ENCODE measurements around the gene PHRF1.
A peak's percentile ranks its signal among the peaks of the same experiment; 100 is the strongest.

Gene PHRF1

DNA sequence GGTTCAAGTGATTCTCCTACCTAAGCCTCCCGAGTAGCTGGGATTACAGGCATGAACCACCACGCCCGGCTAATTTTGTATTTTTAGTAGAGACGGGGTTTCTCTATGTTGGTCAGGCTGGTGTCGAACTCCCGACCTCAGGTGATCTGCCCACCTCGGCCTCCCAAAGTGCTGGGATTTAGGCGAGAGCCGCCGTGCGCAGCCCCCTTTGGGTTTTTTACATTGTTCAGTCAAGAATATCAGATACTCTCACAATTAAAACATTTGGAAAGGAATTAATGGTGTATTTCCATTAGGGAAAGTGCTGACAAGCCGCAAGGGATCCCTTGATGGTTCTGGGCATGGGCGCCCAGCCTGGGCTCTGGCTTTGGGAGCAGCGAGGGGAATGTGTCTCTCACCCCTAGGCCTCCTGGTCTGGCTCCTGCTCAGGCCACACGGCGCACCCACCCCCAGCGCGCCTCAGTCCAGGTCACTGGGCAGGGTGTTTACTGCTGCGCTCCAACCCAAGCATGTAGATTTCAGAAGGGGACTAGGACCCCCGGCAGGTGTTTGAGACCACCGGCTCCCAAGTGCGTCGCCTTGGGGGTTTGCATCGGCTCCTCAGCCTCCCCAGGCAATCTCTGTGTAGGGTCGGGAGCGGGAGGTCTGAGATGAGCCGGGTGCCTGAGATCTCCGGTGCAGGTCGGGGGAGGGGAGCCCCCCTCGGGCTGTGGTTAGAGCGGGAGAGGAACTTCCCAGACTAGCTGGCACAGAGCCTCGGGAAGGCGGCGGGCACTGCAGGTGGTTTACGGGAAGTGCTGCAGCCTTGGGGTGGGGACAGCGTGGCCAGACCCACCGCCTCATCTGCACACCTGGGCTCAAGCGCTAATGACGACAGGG lies 40.3 kb downstream of the PHRF1 start:
- DNase-seq: no peak

DNA sequence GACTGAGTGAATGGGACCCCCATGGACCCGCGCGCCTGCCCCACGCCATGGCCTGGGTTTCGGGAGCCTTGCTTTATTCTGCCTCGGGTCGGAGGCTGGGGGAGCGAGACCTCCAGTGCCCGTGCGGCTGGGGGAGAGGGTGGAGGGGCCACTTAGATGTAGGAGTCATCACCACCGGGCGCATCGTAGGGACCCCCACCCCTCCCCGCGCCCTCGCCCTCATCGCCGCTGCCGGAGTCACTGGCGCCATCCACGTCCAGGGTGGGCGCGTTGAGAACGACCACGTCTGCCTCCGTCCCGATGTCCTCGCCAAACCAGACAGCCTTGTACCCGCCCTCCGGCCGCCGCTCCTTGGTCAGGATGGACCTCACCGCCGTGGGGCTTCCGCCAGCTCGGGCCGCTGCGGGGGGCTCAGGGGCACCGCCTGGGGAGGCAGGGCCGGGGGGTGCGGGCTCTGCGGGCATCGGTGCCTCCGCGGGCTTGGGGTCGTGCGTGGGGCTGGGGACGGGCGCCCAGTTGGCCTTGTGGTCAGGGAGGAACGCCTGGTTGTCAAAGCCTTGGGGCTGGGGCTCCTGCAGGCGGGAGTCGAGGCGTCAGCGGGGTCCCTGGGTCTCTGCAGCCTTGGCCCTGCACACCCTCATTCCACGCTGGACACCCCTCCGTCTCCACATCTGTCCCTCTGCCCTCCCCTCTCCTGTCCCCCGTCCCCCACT lies 41.1 kb downstream of the PHRF1 start:
- DNase-seq: no peak

DNA sequence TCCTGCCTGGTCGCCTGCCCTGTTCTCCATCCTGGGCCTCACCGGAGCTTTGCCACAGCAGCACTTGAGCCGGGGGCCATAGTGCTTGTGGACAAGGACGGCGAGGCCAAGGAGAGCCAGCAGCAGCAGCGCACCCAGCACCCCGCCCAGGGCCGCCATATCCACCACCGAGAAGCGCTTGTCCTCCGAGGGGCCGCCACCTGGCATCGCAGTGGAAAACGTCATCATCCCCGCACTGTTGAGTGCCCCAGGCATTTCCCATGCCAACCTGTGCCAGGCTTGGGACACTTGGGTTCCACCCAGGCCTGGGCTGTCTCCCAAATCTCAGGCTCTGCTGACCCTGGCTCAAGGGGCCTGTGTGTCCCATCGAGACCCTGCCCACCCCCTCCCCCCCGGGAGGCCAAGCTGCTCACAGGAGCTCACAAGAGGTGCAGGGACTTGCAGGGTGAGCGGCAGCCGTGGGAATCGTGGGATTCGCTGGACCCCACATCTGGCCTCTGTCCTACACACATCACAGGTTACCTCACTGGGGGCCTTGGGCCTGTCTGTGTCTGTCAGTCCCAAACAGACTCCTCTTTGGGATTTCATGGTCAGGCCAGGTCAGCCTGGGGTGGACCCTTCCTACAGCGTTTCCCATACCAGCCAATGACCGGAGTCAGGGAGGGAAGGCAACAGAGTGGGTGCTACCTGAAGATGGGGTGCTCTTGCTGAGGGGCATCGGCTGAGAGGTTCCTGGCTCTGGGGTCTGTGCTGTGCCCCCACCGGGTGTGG lies 41.8 kb downstream of the PHRF1 start:
- DNase-seq: no peak

DNA sequence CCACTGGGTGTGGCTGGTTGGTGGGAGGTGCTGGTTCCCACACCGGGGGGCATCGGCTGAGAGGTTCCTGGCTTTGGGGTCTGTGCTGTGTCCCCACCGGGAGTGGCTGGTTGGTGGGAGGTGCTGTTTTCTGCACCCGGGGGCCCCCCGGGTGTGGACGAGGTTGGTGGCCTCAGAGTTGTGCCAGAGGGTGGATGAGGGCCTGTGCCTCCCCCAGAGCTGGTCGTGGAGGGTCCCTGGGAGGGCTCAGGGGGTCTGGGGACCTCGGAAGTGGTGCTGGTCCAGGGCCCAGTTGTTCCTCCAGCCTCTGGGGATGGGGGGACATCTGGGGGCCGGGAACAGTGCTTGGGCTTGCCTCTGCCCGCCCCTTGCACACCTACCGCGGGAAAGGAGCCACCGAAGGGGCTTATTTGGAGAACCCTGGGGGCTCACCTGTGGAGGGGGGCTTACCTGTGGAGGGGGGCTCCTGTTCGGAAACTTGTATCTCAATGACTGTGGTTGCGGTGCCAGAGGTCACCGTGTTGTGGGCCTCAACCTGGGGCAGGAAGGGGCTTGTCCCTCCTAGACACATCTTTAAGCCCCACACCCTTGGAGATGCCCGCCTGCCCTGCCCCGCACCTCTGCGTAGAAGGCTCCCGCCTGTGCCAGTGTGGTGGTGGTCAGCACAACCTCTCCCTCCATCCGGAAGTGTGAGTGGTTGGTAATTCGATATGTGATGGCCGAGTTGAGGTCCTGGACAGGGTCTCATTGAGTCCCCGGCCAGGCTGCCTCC lies 42.8 kb downstream of the PHRF1 start:
- no peak for DNase-seq

DNA sequence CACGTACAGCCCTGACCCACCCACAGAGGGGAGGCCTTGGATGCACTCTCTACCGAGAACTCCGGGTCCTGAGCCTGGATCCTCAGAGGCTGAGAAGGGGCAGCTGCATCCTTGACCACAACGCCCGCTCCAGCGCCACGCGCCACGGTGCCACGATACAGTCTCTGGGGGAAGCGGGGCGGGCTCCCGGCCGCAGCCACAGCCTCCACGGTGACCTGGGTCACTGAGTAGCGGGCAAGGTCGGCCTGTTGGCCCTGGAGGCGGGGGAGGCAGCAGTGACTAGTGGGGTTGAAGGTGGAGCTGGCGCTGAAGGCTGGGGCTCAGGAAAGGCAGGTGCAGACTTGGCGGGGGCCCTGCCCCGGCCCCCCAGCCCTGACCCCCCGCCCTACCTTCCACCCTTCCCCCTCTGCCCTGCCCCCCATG lies 43.4 kb downstream of the PHRF1 start:
- DNase-seq: no peak

DNA sequence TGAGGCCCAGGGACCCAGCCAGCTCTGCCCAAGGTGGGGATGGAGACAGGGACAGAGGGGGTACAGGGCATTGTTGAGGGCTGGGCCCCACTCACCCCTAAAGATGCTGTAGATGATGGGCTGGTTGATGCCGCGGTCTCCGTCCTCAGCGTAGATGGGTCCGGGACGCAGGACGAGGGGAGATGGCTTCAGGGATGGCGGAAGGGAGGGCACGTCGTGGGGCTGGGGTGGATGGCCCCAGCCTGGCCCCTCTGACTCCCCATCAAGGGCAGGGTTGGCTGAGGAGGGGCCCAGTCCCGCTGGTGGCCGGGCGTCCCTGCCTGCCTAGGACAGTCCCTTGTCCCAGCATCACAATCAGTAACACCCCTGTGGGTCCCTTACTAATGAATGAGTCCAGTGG lies 43.9 kb downstream of the PHRF1 start:
- DNase-seq: no peak

DNA sequence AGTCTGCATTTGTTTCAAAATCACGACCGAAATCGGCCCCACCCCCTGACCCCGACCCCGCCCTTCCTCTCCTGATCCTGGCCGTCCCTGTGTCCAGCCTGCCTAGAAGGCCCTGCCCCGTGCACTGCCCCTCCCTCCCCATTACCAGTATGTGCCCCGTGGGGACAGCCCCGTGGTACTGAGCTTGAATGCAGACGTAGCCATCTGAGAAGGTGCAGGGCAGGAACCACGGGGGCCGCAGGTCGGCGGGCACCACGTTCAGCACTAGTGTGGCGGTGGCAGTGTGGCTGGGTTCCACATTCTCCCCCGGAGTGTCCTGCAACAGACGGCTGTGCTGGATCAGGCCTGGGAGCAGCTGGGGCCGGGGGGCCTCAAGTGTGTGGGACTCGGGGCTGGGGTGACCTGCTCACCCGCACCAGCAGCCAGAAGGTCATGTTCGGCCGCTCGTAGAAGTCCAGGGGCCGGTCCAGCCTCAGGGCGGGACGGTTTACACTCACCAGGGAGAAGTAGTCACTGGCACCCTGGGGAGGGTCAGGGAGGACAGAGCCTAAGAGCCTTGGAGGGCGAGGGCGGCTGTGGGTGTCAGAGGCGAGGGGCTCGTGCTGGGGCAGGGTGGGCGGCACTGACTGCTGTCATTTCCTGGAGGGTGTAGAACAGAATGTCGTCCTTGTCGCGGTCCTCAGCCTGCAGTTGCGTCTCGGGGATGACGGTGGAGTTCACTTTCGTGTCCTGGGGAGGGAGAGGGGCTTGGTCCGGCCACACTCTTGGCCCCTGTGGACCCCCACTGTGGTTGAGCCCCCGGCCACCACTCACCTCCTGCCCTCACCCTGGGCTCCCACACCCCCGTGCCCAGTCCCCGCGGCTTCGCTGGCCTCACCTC lies 44.9 kb downstream of the PHRF1 start:
- no peak for DNase-seq

DNA sequence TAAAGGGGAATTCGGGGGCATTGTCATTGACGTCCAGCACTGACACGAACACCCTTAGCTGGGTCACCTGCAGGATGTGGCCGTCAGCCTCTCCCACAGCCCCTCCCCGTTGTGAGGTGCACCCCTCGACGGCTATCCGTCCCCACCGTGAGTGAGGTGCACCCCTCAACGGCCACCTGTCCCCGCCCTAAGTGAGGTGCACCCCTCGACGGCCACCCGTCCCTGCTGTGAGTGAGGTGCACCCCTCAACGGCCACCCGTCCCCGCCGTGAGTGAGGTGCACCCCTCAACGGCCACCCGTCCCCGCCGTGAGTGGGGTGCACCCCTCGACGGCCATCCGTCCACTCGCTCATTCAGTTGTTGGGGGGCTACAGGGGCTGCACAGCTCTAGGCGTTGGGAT lies 45.6 kb downstream of the PHRF1 start:
- DNase-seq: no peak

DNA sequence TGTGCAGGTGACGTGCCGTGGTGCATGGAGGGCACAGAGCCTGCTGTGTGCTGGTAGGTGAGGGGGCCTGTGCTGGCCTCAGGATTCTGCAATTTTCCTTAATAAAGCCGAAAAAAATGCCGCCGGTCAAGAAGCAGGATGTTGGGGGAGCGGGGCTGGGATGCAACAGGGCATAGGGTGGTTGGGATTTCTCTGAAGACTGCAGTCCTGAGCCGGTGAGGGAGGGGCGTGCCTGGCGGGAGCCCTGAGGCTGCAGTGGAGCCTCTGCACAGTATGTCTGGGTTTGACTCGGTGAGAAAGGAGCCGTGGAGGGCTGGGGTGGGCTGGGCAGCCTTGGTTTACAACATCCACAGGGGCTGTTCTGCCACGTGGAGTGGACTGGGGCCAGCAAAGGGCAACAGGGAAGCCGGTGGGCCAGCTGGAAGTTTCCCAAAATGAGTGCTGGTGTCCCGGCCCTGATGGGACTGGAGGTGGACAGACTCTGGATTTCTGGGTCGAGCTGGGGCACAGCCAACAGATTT lies 47.1 kb downstream of the PHRF1 start:
- no peak for DNase-seq

DNA sequence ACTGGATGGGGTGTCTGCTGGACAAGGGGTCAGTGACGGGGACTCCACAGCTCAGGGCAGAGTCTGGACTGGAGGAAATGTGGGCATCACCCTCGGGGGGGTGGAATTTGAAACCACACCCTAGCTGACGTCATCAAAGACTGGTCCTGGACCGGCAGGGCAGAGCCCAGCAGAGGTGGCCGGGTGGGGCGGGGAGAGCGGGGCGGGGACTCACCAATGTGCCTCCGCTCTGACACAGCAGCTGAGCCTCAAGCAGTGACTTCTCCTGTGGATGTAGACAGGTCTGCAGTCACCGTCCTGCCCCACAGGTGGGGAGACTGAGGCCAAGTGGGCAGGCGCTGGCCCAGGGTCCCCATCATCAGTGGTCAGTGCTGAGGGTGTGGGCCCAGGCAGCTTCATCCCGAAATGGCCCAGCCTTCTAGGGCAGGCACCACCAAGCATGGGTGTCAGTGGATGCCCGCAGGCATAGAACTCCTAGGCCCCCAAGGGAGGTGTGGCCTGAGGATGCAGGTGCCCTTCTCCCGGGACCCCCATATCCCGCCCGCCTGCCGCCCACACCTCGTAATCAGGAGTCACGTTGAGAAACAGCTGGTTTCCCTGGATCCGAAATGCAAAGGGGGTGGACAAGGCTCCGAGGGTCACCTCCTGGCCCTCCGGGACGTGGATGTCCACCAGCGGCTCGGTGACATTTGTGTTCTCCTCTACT lies 47.9 kb downstream of the PHRF1 start:
- DNase-seq: no peak

DNA sequence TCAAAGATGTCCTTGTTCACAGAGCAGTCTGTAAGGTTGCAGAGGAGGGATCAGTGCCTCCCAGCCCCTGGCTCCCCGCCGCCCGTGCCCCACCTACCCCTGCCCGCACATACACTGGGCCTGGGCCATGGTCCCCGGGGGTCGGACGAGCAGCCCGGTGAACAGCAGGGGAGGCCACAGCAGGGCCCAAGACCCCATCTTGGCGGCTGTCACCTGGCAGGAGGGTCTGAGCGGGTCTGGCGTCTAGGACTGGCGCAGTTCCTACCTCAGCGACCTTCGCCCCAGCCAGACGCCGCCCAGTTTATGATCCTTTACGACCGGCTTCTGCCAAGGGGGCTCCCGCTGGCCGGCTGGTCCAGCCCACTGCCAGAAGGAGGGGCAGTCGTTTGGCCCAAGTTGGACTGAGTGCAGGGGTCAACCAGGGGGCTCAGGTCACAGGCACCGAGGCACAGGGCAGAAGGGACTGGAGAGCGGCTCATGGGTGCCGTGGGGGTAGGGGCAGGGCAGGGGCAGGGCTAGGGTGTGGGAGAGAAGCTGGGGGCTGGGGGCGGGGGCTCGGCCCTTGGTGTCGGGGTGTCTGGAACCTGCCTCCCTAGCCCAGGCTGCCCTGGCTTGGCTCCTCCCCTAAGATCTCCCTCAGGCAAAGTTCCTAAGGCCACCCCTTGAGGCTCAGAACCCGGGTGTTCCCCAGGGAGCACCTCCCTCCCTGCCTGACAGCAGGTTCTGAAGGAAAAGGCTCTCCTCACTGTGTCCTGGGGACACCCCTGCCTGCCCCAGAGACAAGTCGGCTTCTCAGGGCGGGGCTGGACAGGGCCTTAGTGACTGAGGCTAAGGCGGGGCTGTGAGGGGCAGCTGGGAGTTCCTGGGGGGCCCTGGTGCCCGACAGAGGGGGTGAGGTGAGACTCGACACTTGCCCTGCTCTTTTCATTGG lies 48.7 kb downstream of the PHRF1 start, which contains the start of gene CDHR5:
Gene CDHR5, minus strand, starts transcription at position 251 of the 931 bp plus-strand sequence. Its CDS starts 53 bp downstream, at position 198.
- no peak for DNase-seq

DNA sequence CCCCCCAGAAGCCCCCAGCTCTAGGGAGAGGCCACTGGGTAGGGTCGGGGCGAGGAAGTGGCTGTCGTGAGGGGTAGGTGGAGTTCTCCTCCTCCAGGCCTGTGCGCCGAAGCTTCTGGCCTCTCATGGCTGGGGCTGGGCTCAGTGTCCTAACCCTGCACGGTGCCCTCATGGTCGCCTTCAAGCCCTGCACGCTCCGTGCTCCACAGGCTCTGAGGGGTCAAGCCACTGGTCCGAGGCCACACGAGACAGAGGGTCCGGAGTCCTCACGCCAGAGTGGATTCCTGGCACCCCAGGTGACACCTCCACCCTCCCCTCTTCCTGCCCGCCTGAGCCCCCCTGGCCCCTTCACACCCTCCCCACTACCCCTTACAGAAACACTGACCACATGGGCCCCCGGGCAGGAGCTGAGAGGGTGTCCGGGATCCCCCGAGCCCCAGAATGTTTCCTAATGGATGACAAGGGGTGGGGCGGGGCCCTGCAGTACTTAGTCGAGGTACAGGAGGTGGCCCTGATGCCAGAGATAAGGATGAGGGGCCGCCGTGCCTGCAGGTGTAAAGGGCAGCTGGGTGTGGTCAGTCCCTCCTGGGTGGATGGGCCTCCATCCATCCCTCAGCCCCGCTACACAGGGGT lies 49.5 kb downstream of the PHRF1 start:
- no peak for DNase-seq

DNA sequence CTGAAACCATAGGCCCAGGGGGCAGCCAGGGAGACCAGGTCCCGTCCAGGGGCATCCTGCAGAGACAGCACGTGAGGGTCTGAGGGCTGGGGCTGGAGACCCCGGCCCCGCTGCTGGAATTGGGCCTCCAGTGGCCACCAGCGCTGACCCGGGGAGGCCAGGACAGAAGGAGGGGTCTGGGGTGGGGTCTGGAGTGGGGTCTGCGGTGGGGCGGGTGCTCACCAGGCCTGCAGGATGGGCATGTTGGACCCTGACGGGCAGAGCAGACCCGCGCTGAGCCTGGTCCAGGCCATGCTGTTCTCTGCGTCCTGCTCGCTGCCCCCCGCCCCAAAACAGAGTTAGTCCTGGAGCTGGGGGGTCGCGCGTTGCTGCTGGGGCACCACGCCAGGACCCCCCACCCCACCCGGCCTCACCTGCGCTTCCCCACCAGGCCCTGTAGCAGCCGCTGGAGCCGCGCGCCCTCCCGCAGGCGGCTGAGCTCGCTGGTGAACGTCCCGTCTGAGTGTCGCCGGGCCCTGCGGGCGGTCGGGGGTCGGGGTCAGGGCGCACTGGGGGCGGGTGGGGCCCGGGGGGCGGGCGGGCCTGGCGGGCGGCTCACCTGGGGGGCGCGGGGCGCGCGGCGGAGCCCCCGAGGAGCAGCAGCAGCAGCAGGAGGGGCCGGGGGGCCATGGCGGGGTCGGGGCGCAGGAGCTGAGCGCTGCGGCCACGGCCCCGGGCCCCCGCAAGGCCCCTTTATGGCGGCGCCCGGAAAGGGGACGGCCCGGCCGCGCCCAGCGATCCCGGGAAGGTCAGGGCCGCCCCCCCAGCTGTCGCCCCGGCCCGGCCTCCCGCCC lies 50.4 kb downstream of the PHRF1 start, which contains the start of gene SCT:
Gene SCT, minus strand, starts transcription at position 707 of the 833 bp plus-strand sequence. Its CDS starts 38 bp downstream, at position 669.
- DNase-seq: no peak

DNA sequence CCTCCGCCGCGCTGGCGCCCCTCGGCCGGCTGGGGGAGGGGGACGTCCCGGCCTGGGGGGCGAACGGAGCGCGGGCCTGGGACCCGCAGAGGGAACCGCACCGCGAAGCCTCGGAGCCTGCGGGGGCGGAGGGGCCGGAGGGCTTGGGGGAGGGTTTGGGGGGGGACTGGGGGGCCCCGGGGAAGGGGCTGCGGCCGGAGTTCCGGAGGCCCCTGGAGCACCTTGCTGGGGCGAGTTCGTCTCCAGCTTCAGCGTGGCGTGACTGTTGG lies 51.0 kb downstream of the PHRF1 start:
- DNase-seq: no peak

DNA sequence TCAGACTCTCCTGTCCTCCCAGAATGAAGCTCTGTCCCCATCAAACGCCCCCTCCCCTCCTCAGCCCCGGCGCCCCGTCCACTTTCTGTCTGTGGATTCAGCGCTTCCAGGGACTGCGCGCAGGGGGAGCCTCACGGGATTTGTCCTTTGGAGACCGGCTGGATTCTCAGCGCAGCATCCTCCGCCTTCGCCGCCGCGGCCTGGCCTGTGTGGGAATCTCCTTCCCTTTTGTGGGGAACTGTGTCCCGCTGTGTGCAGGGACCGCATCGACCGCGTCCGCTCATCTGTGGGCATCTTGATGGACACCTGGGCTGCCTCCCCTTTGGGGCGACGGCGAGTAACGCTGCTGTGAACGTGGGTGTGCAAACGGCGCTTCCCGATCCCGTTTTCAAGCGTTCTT lies 51.8 kb downstream of the PHRF1 start:
- DNase-seq: no peak

DNA sequence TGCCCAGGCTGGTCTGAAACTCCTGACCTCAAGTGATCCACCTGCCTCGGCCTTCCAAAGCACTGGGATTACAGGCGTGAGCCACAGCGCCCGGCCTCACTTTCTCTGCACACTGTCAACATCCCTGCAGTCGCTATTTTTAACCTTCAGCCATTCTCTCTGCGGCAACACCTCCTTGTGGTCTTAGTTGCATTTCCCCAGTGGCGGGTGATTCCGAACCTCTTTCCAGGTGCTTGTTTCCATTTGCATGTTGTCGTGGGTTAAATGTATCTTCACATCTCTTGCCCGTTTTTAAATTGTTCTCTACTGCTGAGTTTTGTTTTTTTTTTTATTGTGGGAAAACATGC lies 52.9 kb downstream of the PHRF1 start:
- DNase-seq: no peak

DNA sequence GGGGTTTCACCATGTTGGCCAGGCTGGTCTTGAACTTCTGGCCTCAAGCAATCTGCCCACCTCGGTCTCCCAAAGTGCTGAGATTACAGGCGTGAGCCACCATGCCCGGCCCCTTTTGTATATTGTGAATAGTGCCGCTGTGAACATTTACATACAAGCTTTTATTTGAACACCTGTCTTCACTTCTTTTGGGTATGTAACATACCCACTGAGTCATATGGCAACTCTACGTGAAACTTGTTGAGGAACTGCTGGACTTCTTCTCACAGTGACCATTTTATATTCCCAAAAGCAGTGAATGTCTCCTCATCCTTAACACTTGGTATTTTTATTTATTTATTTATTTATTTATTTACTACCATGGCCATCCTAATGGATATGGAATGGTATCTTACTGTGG lies 54.6 kb downstream of the PHRF1 start:
- no peak for DNase-seq

DNA sequence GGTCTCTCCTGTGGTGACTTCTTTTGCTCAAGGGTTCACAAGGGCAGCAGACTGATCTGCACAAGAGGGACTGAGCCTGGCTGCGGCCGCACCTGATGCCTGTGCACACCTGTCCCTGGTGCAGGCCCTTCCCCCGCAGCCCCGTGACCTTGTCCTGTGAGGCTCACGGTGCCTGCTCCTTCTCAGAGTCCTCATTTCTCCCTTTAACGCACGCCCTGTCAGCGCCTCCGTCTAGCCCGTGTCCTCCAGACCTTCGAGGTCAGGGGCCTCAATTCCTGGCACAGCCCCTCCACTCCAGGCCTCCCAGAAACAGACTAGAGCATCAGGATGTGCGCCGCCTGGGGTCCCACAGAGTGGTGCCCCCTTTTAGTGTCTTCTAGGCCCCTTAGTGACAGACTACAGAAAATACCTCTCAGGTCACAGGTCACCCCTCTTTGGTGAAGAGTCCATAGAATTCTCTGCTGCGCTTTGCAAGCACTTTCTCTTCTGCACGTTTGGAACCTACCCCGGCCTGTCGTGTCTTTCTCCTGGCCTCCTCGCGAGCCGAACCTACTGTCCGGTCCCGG lies 59.8 kb downstream of the PHRF1 start:
- peak; percentile 57 for DNase-seq
